SIG-M5 treated with dmso at 0.1 percent for 504 hours (cell line): ENCODE results near the gene DGCR8.
A peak's percentile ranks its signal among the peaks of the same experiment; 100 is the strongest.
"Not testable (repeated sequence)": the region's sequence is repeated elsewhere in the genome, so short reads cannot be mapped to it uniquely, and the experiment has no call there.

Source experiments
- DNase-seq: peaks from one replicate; lab custom pipeline; 2025; ENCODE audit not compliant: unreplicated experiment; lab: John Stamatoyannopoulos, UW

The DGCR8 gene

GRCh38 chr22:20065896-20066616 is 14.0 kb upstream of the DGCR8 start:
- no peak for DNase-seq

- no peak for DNase-seq
Observed at GRCh38 chr22:20066617-20067383, 13.2 kb upstream of the DGCR8 start.

GRCh38 chr22:20067384-20067682 is 12.7 kb upstream of the DGCR8 start:
- not testable (repeated sequence) for DNase-seq

- DNase-seq = no peak
Observed at GRCh38 chr22:20068640-20069039, 11.4 kb upstream of the DGCR8 start.

DNA sequence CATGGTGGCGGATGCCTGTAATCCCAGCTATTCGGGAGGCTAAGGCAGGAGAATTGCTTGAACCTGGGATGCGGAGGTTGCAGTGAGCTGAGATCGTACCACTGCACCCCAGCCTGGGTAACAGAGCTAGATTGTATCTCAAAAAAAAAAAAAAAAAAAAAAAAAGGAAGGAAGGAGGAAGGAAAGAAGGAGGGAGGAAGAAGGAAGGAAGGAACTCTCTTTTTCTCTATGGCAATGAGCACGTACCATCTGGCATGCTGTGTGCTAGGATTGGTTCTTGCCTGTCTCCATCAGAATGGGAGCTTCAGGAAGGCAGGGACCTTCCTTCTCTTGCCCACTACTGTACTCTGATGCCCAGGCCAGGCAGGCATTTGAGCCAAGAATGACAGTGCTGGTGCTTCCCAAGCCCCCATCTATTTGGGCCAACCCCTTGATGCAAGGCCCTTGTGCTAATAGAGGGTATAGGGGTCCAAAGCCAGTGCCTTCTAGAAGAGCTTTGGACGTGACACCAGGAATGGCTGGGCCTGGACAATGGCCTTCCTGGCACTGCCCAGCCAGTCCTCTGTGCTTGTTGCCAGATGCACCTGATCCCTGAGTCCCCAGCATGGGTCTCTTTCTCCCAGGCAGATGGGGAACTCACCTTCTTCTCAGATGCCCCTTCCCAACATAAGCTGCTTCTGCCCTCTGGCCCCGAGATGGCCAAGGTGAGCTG is 10.6 kb upstream of the DGCR8 start:
- no peak for DNase-seq

DNA sequence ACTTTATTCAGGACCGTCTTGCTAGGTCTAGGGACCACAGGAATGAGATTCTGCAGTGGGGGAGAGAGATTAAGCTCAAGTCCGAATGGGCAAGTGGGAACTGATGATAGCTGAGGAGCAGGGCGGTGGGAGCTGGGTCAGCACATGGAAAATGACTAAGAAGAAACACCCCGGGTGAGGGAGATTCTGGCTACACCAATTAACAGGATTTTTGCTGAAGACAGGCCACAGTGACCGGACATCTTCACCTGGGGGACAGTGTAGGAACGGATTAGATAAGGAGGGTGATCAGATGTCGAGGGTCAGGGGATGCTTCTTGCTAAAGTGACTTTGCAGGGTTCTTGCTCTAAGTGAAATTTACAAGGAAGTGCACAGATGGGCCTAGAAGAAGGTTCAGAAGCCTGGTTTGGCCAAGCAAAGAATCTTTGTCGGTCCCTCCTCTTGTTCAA is 8.5 kb upstream of the DGCR8 start:
- DNase-seq = no peak

- no peak for DNase-seq
Observed at GRCh38 chr22:20076627-20077172, 3.3 kb upstream of the DGCR8 start.

DNA sequence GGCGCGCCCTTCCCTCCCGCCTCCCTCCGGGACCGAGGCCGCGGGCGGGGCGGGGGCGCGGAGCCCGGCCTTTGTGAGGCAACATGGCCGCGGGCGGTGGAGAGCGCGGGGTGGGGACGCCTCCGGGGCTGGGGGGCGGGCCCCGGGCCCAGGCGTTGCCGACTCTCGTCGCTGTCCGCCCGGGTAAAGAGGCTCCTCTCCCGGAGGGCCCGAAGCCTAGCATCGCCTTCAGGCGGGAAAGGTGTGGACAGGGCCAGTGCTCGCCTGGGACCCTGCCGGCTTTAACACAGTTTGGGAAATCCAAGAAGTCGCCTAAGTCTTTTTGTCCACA is 369 bp downstream of the DGCR8 start:
- DNase-seq = peak; percentile 54

DNA sequence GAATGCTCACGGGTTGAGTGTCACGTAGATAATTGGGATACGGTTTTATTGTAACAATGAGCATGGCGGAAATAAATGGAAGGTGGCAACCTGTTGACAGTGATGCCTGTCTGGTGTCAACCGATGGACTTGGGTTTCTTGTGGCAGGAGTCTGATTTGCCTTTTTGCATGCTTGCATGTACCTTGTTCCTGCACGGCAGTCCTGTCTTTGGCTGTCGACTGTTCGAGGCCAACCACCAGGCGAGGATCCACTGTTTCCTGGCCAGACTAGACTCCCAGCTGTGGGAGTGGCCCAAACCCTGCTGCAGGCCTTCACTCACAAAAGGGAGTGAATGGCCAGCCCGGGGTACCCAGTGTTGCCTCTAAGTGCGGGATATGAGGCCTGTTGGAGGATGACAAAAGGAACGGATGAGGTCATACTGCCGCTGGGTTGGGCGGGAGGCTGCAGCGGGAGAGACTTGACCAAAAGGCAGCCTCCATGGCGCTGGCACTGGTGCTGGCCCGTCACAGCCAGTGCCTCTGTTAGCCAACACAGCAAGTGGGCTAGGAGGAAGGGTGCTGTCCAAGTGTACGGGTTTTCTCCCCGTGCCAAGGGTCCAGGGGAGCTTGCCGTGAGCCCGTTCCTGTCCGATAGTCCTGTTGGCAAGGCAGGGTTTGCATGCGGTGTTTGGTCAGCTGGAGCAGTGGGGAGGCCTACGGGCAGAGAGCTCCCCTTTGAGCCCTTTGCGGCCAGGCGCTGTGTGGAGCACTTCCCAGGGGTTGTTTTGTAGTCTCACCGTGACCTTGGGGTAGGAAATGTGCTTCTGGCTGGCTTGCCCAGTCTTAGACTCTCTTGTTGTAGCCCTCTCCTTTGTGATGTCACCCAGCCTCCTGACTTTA is 974 bp downstream of the DGCR8 start:
- DNase-seq = no peak

GRCh38 chr22:20083157-20083890 is 3.3 kb downstream of the DGCR8 start:
- DNase-seq = no peak

DNA sequence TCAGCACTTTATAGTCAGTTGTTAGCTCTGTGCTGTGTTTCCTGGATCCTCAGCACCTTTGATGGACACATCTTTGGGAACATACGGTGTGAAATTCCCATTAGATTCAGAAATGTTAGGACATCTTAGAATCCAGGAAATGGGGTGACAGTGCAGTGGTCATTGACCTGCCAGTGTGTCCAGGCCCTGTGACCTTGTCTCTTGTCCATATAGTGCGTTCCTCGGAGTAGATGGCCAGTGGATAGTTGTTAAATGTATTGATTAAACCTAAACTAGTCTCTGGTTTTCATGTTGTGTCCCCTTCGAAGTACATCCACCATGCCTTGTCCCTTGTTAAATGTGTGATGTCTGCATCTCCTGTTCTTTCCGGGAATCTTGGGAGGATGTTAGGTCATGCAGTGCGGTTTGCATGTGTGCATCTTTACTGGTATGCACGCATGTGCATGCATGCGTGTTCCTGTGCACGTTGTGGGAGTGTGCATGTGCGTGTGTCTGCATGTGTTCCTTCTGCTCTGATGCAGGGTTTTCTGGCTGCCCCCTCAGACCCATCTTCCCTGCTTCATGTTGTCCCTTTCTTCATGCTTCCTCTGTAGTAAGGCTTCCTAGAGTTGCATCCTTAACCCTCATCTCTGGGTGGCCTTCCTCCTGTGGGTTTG is 4.0 kb downstream of the DGCR8 start:
- DNase-seq = no peak

DNA sequence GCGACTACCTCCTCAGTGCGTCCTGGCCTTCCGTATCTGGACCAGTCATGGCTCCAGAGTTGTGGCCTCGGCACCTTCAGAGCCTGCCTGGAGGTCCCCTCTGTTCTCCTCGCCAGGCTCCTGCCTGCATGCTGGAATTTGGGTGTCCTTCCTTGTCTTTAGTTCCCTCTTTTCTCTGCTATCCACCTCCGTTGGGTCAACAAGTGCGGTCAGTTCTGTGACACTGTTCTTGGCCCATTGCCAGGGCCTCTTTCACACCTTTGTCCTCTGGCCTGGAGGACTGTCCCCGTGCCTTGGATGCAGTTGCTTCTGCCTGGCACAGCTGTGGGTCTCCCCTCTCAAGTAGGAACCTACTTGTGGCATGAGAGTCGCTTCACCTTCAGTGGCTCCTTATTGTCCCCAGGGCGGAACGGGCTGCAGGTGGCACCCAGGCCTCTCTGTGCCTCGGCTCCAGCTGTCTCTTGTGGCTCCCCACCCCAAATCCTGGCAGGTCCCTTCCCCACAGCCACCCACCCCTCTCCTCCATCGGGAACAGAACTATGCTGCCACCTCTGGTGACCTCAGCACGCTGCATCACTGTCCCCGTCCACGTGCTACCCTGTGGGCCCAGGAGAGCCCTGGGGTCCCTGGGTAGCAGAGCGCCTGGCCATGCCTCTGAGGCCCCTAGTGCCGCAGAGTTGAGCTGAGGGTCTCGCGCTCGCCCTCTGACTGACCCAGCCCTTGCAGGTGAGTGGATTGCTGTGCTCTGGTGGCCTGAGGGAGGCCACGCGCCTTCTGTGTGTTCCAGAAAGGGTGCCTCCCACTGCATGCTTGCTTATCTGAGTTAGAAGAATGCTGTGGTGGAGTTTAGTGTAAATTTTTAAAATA is 4.7 kb downstream of the DGCR8 start:
- peak; percentile 16 for DNase-seq

GRCh38 chr22:20085651-20086050 is 5.6 kb downstream of the DGCR8 start:
- DNase-seq = no peak

GRCh38 chr22:20086101-20086599 is 6.1 kb downstream of the DGCR8 start:
- DNase-seq = no peak

DNA sequence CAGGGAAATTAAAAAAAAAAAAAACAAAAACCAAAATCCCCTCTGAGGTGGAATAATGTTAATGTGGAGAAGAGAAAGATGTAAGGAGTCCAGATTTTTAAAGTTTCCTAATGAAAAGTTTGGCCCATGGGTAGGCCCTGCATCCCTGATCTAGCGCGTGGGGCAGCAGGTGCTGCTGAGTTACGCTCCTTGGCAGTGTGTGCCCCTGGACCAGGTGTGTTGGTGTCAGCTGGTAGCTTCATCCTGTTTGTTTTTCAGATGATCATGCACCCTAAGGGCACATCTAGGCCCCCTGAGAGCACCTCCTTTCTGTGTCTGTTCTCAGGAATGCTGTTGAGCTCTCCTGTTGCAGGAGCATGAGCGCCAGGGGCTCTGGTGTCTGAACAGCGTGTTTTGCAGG is 6.7 kb downstream of the DGCR8 start:
- DNase-seq = no peak

- DNase-seq = no peak
Observed at GRCh38 chr22:20087319-20088262, 7.5 kb downstream of the DGCR8 start.

GRCh38 chr22:20088263-20088648 is 8.2 kb downstream of the DGCR8 start:
- no peak for DNase-seq
